Astrocyte (in vitro differentiated cells and primary cell): ENCODE data around the gene RASA4B. TPM values are rescaled to one million over a fixed set of nuclear protein-coding genes. Genes with fewer than 3 reads are reported as not detected.

Source experiments
- DNase-seq: peaks from one replicate; pipeline ENCODE4 v3.0.0-alpha.2; 2010; ENCODE audit warnings: low read depth
- FAIRE-seq: peaks from 2 replicates; lab custom pipeline; 2011; peaks lifted over from hg19 to GRCh38; lab: Jason Lieb, UNC
- H2AFZ ChIP-seq: 2 replicates; pipeline ENCODE4 v1.6.0; 2012; ENCODE audit warnings: low read depth, low read length, inconsistent platforms
- H3K27ac ChIP-seq: 2 replicates; pipeline ENCODE4 v1.5.1; 2011; ENCODE audit warnings: low read depth, low read length, inconsistent platforms
- H3K27me3 ChIP-seq: 2 replicates; pipeline ENCODE4 v1.6.0; 2011; ENCODE audit warnings: low read length, inconsistent platforms; ENCODE audit not compliant: insufficient read depth
- H3K36me3 ChIP-seq: 2 replicates; pipeline ENCODE4 v1.5.1; 2011; ENCODE audit warnings: low read length, inconsistent platforms; ENCODE audit not compliant: insufficient read depth
- H3K4me1 ChIP-seq: 2 replicates; pipeline ENCODE4 v1.5.1; 2011; ENCODE audit warnings: low read length, inconsistent platforms; ENCODE audit not compliant: insufficient read depth
- H3K4me2 ChIP-seq: 2 replicates; pipeline ENCODE4 v1.6.0; 2012; ENCODE audit warnings: low read length, inconsistent platforms
- H3K4me3 ChIP-seq: 2 replicates; pipeline ENCODE4 v1.5.1; 2011; ENCODE audit warnings: low read depth, mild to moderate bottlenecking, low read length, inconsistent platforms; ENCODE audit not compliant: insufficient read depth
- H3K79me2 ChIP-seq: 2 replicates; pipeline ENCODE4 v1.6.0; 2012; ENCODE audit warnings: mild to moderate bottlenecking, low read length, inconsistent platforms; ENCODE audit not compliant: insufficient read depth
- H3K9ac ChIP-seq: 2 replicates; pipeline ENCODE4 v1.6.0; 2012; ENCODE audit warnings: mild to moderate bottlenecking, low read length, inconsistent platforms
- H3K9me3 ChIP-seq: 2 replicates; pipeline ENCODE4 v1.5.1; 2012; ENCODE audit warnings: low read depth, mild to moderate bottlenecking, low read length, inconsistent platforms; ENCODE audit not compliant: insufficient read depth
- H4K20me1 ChIP-seq: 2 replicates; pipeline ENCODE4 v1.6.0; 2012; ENCODE audit warnings: low read length, inconsistent platforms; ENCODE audit not compliant: insufficient read depth
- H3K27ac Mint-ChIP-seq: one replicate; pipeline ENCODE4 v1.8.0; 2021; ENCODE audit warnings: mild to moderate bottlenecking, mixed read lengths; ENCODE audit not compliant: unreplicated experiment
- H3K27me3 Mint-ChIP-seq: one replicate; pipeline ENCODE4 v1.8.0; 2021; ENCODE audit warnings: low read depth, mixed read lengths; ENCODE audit not compliant: unreplicated experiment
- H3K36me3 Mint-ChIP-seq: one replicate; pipeline ENCODE4 v1.8.0; 2021; ENCODE audit warnings: low read depth, mixed read lengths; ENCODE audit not compliant: unreplicated experiment
- H3K4me1 Mint-ChIP-seq: one replicate; pipeline ENCODE4 v1.8.0; 2021; ENCODE audit warnings: low read depth, mixed read lengths; ENCODE audit not compliant: unreplicated experiment
- H3K4me3 Mint-ChIP-seq: one replicate; pipeline ENCODE4 v1.8.0; 2021; ENCODE audit warnings: mild to moderate bottlenecking, moderate library complexity, mixed read lengths; ENCODE audit not compliant: unreplicated experiment
- H3K9me3 Mint-ChIP-seq: one replicate; pipeline ENCODE4 v1.8.0; 2021; ENCODE audit warnings: mild to moderate bottlenecking, mixed read lengths; ENCODE audit not compliant: unreplicated experiment
- CTCF ChIP-seq: IDR thresholded peaks from 2 replicates; pipeline ENCODE4 v1.5.1; 2011; ENCODE audit warnings: low read depth, mild to moderate bottlenecking, inconsistent platforms, low read length, moderate library complexity; ENCODE audit not compliant: insufficient read depth
- EZH2 ChIP-seq: IDR thresholded peaks from 2 replicates; pipeline ENCODE4 v1.6.1; 2012; ENCODE audit warnings: mild to moderate bottlenecking, low read length, inconsistent platforms; ENCODE audit not compliant: insufficient read depth
- total RNA-seq: library from RNA; stranded (reverse); gene quantifications from 2 replicates; pipeline ENCODE4 v1.2.1, GENCODE V29; 2021

The RASA4B gene
- total RNA-seq, 1 donor from 2014 or later, result 1.1 TPM

- H3K4me3 Mint-ChIP-seq, result no peak overlapping the region
- no peaks in the 10 kb centered on the region for H3K27me3 Mint-ChIP-seq
- H3K9me3 Mint-ChIP-seq, result no peaks in the 10 kb centered on the region
- Histone ChIP-seq H3K9ac (no peak overlapping the region), H3K27ac (no peak overlapping the region), H4K20me1 (peaks cover 18% of the 10 kb centered on the region), H3K36me3 (peaks cover 3% of the 10 kb centered on the region), H3K9me3 (no peaks in the 10 kb centered on the region), H3K4me2 (no peak overlapping the region), H3K27me3 (no peaks in the 10 kb centered on the region), H3K4me3 (no peak overlapping the region), H3K79me2 (no peaks in the 10 kb centered on the region), H3K4me1 (peaks cover 2% of the 10 kb centered on the region), H2AFZ (no peak overlapping the region)
- H3K4me1 Mint-ChIP-seq, result no peaks in the 10 kb centered on the region
- H3K27ac Mint-ChIP-seq, result no peak overlapping the region
- DNase-seq (no peak), FAIRE-seq (no peak)
- TF ChIP-seq CTCF (no peak), EZH2 (no peak)
- peaks cover 4% of the 10 kb centered on the region for H3K36me3 Mint-ChIP-seq
These were observed 45.8 kb downstream of the RASA4B start for GRCh38 chr7:102471791-102472125.

- Histone ChIP-seq H2AFZ (no peak overlapping the region), H3K4me2 (no peak overlapping the region), H3K4me3 (no peak overlapping the region), H3K36me3 (peaks cover 3% of the 10 kb centered on the region), H3K79me2 (peaks cover 9% of the 10 kb centered on the region), H3K27me3 (no peaks in the 10 kb centered on the region), H4K20me1 (peaks cover 27% of the 10 kb centered on the region), H3K9ac (no peak overlapping the region), H3K4me1 (peaks cover 12% of the 10 kb centered on the region), H3K27ac (no peak overlapping the region), H3K9me3 (no peaks in the 10 kb centered on the region)
- H3K9me3 Mint-ChIP-seq, result no peaks in the 10 kb centered on the region
- DNase-seq, result no peak
- H3K4me3 Mint-ChIP-seq, result no peak overlapping the region
- H3K27me3 Mint-ChIP-seq, result no peaks in the 10 kb centered on the region
- no peak overlapping the region for H3K27ac Mint-ChIP-seq
- H3K4me1 Mint-ChIP-seq, result no peaks in the 10 kb centered on the region
- no peak for FAIRE-seq
- TF ChIP-seq CTCF (no peak), EZH2 (no peak)
- H3K36me3 Mint-ChIP-seq, result peaks cover 4% of the 10 kb centered on the region
These were observed 47.4 kb downstream of the RASA4B start for GRCh38 chr7:102469972-102470825.

- peaks cover 4% of the 10 kb centered on the region for H3K36me3 Mint-ChIP-seq
- FAIRE-seq, result no peak
These were observed 48.1 kb downstream of the RASA4B start for GRCh38 chr7:102469351-102469971.

More at GRCh38 chr7:102469351-102469971, 48.1 kb downstream of the RASA4B start:
- H3K4me3 ChIP-seq, result no peak overlapping the region
- peaks cover 27% of the 10 kb centered on the region for H4K20me1 ChIP-seq
- no peak overlapping the region for H3K9ac ChIP-seq
- Mint-ChIP-seq H3K4me3 (no peak overlapping the region), H3K27ac (no peak overlapping the region), H3K9me3 (no peaks in the 10 kb centered on the region), H3K27me3 (no peaks in the 10 kb centered on the region), H3K4me1 (no peaks in the 10 kb centered on the region)
- no peaks in the 10 kb centered on the region for H3K9me3 ChIP-seq
- no peak overlapping the region for H3K4me2 ChIP-seq
- H3K27ac ChIP-seq, result no peak overlapping the region
- peaks cover 15% of the 10 kb centered on the region for H3K79me2 ChIP-seq
- H3K27me3 ChIP-seq, result no peaks in the 10 kb centered on the region
- no peak for DNase-seq
- peaks cover 3% of the 10 kb centered on the region for H3K36me3 ChIP-seq
- H2AFZ ChIP-seq, result no peak overlapping the region
- H3K4me1 ChIP-seq, result peaks cover 12% of the 10 kb centered on the region
- no peak for TF ChIP-seq EZH2
